ENCODE measurements around the gene SH3YL1.
"Not testable (repeated sequence)": the region's sequence is repeated elsewhere in the genome, so short reads cannot be mapped to it uniquely, and the experiment has no call there.

SH3YL1 gene

DNA sequence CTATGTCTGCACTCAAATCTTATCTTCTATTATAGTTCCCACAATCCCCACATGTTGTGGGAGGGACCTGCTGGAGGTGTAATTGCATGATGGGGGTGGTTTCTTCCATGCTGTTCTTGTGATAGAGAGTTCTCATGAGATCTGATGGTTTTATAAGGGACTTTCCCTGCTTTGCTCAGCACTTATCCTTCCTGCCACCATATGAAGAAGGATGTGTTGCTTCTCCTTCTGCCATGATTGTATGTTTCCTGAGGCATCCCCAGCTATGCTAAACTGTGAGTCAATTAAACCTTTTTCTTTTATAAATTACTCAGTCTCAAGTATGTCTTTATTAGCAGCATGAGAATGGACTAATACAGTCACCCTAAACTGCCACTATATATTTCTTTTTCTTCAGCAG, 79.1 kb downstream of the SH3YL1 start:
- DNase-seq (ENCODE audit: low read depth, low spot score), result no peak

DNA sequence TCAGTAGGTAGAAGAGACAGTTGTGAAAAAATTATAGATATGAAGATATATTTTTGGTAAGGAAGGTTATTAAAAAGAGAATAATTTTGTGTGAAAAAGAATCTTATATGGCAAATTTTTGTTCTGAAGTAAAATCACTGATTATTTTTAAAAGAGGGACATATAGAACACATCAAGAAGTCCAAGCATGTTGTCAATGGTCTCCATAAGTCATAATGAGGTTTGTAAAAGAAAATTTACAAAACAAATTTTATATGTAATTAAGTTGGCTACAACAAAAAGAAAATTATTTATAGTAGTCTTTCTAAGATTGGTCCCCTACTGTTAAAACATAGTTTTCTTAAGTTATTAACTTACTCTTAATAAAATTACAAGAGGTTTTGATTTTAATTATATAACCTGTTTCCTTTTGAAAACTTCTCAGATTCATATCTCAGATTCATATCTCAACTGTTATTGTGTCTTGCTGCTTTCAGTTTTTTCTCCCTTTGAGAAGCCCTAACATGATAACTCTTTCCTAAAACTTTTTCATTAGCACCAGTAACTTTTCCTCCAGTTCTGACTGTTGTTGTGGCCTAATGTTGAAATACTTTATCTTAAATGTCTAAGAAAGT, 81.2 kb downstream of the SH3YL1 start:
- no peak for DNase-seq (ENCODE audit: low read depth, low spot score)

DNA sequence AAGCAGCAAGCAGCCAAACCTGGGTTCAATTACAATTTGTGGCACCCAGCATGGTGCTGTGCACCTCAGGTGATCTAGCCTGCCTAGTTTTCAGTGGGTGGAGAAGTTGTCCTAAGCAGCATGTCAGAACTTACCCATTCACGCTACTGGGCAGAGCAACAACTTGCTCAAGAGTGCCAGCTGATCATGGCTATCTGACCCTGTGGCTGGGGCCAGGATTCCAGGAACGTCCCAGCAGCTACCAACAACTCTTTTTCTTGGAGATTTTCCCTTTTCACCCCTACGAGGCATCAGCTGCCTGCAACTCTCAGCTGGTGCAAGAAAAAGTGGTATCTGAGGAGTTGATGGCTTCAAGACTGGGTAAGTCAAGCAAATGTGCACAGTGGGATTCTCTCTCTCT, 83.5 kb downstream of the SH3YL1 start:
- DNase-seq (ENCODE audit: low read depth, low spot score), result no peak

DNA sequence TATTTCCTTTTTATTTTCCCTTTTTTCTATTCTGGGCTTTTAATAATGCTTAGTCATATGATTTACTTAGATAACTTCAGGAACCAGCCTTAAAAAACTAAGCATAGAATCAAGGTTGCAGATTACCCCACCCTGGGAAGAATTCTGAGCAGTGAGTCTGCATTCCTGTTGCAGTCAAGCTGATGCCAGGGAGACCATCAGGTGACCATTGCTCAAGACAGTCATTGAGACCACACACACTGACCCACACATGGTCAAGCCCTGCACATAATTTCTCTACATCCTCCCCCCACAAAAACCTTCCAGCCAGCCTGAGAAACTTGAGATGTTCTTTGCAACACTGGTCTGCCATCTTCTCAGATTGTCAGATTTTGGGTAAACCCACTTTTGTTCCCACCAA, 83.9 kb downstream of the SH3YL1 start:
- DNase-seq (ENCODE audit: low read depth, low spot score), result no peak

DNA sequence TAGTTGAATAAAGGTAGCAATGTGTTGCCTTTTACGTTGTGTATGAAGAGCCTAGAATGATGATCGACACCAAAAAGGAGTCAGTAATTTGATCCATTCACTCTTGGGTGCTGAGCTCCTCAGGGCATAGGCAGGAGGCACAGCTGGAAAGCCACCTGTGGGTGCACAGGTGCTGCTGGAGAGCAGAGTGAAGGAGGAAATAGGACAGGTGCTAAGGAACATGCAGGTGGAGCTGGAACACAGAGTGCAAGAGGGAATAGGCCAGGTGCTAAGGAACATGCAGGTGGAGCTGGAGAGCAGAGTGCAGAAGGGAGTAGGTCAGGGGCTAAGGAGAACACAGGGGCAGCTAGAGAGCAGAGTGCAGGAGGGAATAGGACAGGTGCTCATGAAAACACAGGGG, 86.1 kb downstream of the SH3YL1 start:
- DNase-seq (ENCODE audit: low read depth, low spot score), result no peak

DNA sequence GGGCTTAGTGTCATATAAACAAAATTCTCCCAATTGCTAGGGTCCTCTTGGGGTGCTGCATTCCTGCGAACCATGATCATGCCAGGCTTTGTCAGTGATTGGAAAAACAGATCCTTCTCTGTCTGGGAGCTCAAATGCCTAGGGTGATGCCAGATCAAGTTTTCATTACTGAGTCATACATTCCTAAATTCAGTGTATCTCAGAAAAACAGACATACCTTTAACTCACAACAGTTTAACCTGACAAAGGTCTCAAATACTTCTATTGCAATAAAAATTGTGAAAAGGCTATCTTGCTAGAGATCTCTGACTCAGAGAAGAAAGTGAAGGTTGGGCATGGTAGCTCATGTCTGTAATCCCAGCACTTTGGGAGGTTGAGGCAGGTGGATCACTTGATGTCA, 86.9 kb downstream of the SH3YL1 start:
- DNase-seq (ENCODE audit: low read depth, low spot score), result no peak

DNA sequence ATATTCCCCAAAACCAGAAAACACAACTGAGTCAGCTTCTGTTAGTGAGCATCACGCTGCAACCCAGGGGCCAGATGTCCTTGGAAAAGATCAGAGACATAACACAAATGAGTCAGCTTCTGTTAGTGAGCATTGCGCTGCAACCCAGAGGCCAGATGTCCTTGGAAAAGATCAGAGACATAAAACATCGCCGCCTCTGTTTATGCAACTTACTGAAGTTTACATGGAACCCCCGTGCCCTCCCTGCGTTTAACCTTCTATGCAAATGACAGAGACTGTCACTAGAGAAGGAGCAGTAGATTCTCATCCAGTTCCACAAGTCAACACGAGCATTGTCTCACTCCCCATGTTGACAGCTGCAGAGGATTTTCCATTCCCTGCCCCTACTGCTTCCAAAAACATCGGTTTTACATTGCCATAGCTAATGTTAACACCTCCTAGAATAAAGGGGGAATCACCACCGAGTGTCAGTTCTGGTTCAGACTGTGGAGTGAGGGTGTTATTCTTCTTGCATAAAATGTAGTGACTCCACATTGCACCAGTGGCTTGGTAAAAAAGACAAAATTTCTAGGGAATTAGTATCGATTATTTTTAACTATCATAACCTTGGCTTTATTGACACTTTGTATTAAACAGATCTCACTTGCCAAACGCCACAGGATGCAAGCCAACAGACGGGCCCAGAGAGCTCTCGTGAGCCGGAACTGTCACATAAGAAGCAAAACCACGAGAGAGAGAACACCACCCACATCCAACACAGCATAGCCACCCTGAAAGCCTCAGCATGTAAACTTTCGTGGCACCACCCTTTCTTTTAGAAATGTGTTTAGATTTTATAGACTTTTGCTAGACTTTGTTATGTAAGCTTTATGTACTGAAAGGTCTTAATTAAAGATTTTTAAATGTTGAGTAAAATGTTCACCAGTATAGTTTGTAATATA, 87.7 kb downstream of the SH3YL1 start:
- DNase-seq (ENCODE audit: low read depth, low spot score), result no peak

DNA sequence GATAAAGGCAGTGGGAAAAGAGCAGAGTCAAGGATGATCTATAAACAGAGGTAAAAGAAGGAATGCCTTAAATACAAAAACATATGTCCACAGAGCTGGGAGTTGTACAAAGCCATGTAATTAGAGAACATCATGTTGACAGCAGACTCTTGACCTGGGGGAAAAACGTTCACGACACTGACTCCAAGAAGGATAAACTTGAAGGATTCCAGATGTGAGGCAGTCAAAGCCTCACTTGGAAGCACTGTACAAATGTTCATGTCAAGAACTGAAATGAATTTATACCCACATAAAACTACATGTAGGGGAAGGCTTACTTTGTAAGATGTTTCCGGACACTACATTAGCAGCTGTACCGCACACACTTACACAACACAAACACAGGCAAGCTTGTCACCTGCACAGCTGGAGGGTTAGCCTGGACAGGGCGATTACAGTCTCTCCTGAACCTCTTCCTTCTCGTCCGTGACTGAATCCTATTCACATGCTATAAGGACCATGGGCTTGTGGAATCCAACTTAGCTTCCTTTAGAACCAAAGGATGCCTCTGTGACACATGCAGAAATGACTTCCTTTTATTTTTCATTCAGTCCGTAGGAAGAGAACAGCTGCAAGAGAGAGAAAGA, 88.6 kb downstream of the SH3YL1 start:
- DNase-seq (ENCODE audit: low read depth, low spot score), result no peak

DNA sequence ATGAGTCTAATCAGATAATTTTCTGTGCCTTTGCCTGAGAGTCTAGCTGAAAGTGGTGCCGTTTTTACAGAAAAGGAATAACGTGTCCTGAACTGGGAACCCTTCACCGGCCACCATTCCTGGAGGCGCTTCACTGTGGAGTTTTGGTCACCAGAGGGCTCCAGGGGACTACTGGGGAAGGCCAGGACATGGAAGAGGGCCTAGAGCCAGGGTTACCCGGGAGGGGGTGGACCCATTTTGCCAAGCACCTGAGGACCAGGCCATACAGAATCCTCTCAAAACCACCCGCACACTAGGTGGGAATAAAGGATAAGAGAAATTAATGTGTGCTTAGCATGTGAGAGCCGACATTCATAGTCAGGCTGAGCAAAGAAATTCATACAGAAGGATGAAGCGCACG, 91.7 kb downstream of the SH3YL1 start:
- DNase-seq (ENCODE audit: low read depth, low spot score), result not testable (repeated sequence)

DNA sequence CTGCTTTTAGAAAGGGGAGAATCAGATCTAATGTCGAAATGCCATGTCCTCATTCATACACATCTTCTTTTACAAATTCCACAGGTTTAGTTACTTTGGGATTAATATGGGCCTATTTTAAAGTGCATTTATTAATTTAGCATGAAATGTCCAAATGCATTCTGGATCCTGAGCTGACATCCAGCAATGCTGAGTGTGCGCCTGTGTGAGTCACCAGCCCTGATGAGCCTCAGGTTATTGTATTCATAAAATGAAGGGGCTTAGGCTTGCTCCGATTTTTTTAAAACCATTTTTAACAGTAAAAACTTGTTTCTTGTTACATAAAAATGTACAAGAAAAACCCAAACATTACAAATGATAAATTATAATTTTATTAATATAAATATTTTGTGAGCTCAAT, 94.1 kb downstream of the SH3YL1 start:
- DNase-seq (ENCODE audit: low read depth, low spot score), result no peak

Data from astrocyte of the hippocampus (primary cell).